ENCODE data around the gene CDC42BPG. TPM values are rescaled to one million over a fixed set of nuclear protein-coding genes. Genes with fewer than 3 reads are reported as not detected.

Gene CDC42BPG
- total and polyA plus RNA-seq, 2 of the 8 experiments (the other 6 are each of a cell fraction or from before 2014, with no cell fraction given): 3.7 to 10.6 TPM

GRCh38 chr11:64871492-64871891, 27.0 kb upstream of the CDC42BPG start:
- Histone ChIP-seq H3K36me3 (ENCODE audit: control insufficient read depth in 2 of 4, insufficient read depth in 4 of 4, low read length in 3 of 4) (no peaks in the 10 kb centered on the region; a peak in 1 of 8 replicates), H3K79me2 (ENCODE audit: control insufficient read depth in 1 of 2, insufficient read depth in 2 of 2, low read length in 2 of 2) (no peaks in the 10 kb centered on the region), H2BK120ac (replicated peaks; ENCODE audit: low read depth, low read length) (no peak overlapping the region), H3K56ac (replicated peaks; ENCODE audit: insufficient read length, low read depth, low read length) (no peak overlapping the region), H4K91ac (replicated peaks; ENCODE audit: insufficient read length, low read length) (no peak overlapping the region), H3K9me3 (ENCODE audit: insufficient read depth in 2 of 2, low read depth in 1 of 2, low read length in 1 of 2) (no peaks in the 10 kb centered on the region), H2AFZ (ENCODE audit: low read length) (no peak overlapping the region), H3K27me3 (replicated peaks in 1 of 4; ENCODE audit: control insufficient read depth in 3 of 4, extremely low read depth in 1 of 4, insufficient read depth in 3 of 4, low read length in 3 of 4) (no peaks in the 10 kb centered on the region), H3K14ac (ENCODE audit: insufficient read length) (no peak overlapping the region), H3K4me2 (ENCODE audit: insufficient read depth in 1 of 2, low read depth in 2 of 2, low read length in 2 of 2) (no peak overlapping the region), H4K8ac (ENCODE audit: extremely low read depth, insufficient read depth, low read length) (no peak overlapping the region), H3K18ac (ENCODE audit: extremely low read depth, low read length) (no peak overlapping the region), H3K23me2 (ENCODE audit: low read depth, low read length) (no peaks in the 10 kb centered on the region), H3K4me1 (replicated peaks in 1 of 4; ENCODE audit: control insufficient read depth in 3 of 4, insufficient read depth in 4 of 4, low read length in 3 of 4) (peaks cover 0 to 3% (median 0%) of the 10 kb centered on the region in 4 experiments; a peak in 2 of 7 replicates), H2BK12ac (ENCODE audit: low read depth, low read length) (no peak overlapping the region), H4K20me1 (replicated peaks in 1 of 2; ENCODE audit: control insufficient read depth in 1 of 2, insufficient read depth in 2 of 2, low read length in 2 of 2) (peaks cover 0 to 3% of the 10 kb centered on the region in 2 experiments), H3K79me1 (ENCODE audit: low read depth, low read length) (no peaks in the 10 kb centered on the region), H3K4me3 (ENCODE audit: extremely low read depth in 1 of 4, insufficient read depth in 2 of 4, low read depth in 3 of 4, low read length in 4 of 4) (no peak overlapping the region), H2AK5ac (ENCODE audit: low read depth, low read length) (no peak overlapping the region), H3K9ac (replicated peaks in 1 of 4; ENCODE audit: extremely low read depth in 1 of 4, low read depth in 3 of 4, low read length in 3 of 4) (no peak overlapping the region; a peak in 1 of 7 replicates), H2BK15ac (ENCODE audit: low read length) (no peak overlapping the region), H2BK20ac (ENCODE audit: low read length) (no peak overlapping the region), H2BK5ac (ENCODE audit: low read depth, low read length) (0 out of 2 replicates have a peak overlapping the region, but pooled peaks have one; percentile 2), H3K23ac (ENCODE audit: insufficient read length) (no peak overlapping the region), H3K27ac (ENCODE audit: low read depth, low read length) (no peak overlapping the region), H4K5ac (ENCODE audit: insufficient read length, low read depth, low read length) (no peak overlapping the region), H3K4ac (replicated peaks; ENCODE audit: insufficient read length, low read depth, low read length) (no peak overlapping the region)
- DNase-seq (ENCODE audit: low read depth in 1 of 2, low spot score in 2 of 2) (no peak), FAIRE-seq (no peak)
- CTCF ChIA-PET (ENCODE audit: partially characterized antibody): interaction anchor here (32.2 kb wide), 1 partner anchor 17 kb away, joined by 1058 read pairs; the partner anchor contains the start of gene CDC42BPG
- POLR2A ChIA-PET (ENCODE audit: partially characterized antibody): no interaction called here
- 79% methylated on average over 3 of the region's 3 CpGs; no CpG with 5 or more reads in 1 of the 2 experiments for WGBS, 2 experiments (ENCODE audit: extremely low coverage in 1 of 2, insufficient coverage in 1 of 2, insufficient read length in 1 of 2, insufficient replicate concordance in 2 of 2, low coverage in 1 of 2, low lambda C conversion rate in 2 of 2, missing lambda C conversion rate in 1 of 2)
- TF ChIP-seq POLR2AphosphoS5 (IDR thresholded peaks at IDR 0.05; ENCODE audit: low read depth, low read length): no peak
